CD14-positive monocyte (primary cell): ENCODE data around the gene CRACDL. TPM values are rescaled to one million over a fixed set of nuclear protein-coding genes. Genes with fewer than 3 reads are reported as not detected.

Experiments used
- DNase-seq, 3 donors: peaks; one replicate each; pipeline ENCODE4 v3.0.0-alpha.2; 2011 to 2022
- H2AFZ ChIP-seq: 2 replicates; pipeline ENCODE4 v1.6.0; 2012; ENCODE audit warnings: mild to moderate bottlenecking, low read depth, low read length, inconsistent platforms; ENCODE audit not compliant: insufficient read depth, poor library complexity, severe bottlenecking
- H3K27ac ChIP-seq, 2 donors: 1 replicate in 1 of 2; 2 replicates in 1 of 2; pipeline ENCODE4 v1.5.1; 2012 to 2013; ENCODE audit warnings: low read length in 2 of 2, control low read depth in 1 of 2, inconsistent platforms in 1 of 2, low read depth in 1 of 2, mild to moderate bottlenecking in 1 of 2
- H3K27me3 ChIP-seq, 2 donors: one replicate each; pipeline versions ENCODE4 v1.6.0 to v1.6.1; 2011 to 2013; ENCODE audit warnings: low read length in 2 of 2; ENCODE audit not compliant: control insufficient read depth in 2 of 2, insufficient read depth in 2 of 2
- H3K36me3 ChIP-seq, 2 donors: replicated peaks in 1 of 2; 1 replicate in 1 of 2; 2 replicates in 1 of 2; pipeline versions ENCODE4 v1.5.1 to v1.6.1; 2012 to 2013; ENCODE audit warnings: low read length in 2 of 2, control low read depth in 1 of 2, inconsistent platforms in 1 of 2, mild to moderate bottlenecking in 1 of 2; ENCODE audit not compliant: insufficient read depth in 2 of 2, control insufficient read depth in 1 of 2
- H3K4me1 ChIP-seq, 2 donors: 1 replicate in 1 of 2; 2 replicates in 1 of 2; pipeline versions ENCODE4 v1.5.1 to v1.6.1; 2012 to 2013; ENCODE audit warnings: low read length in 2 of 2, control low read depth in 1 of 2, inconsistent platforms in 1 of 2, mild to moderate bottlenecking in 1 of 2, moderate library complexity in 1 of 2; ENCODE audit not compliant: insufficient read depth in 2 of 2, control insufficient read depth in 1 of 2
- H3K4me2 ChIP-seq: replicated peaks from 2 replicates; pipeline ENCODE3; 2012; ENCODE audit warnings: low read length, moderate library complexity, mild to moderate bottlenecking; ENCODE audit not compliant: poor library complexity, severe bottlenecking; ENCODE audit errors: extremely low read depth
- H3K4me3 ChIP-seq, 3 experiments: fragments of 200-600 bp in 1 of 3; sonication (generic) in 1 of 3; replicated peaks in 1 of 3; 1 replicate in 2 of 3; 2 replicates in 1 of 3; pipeline ENCODE4 v1.5.1; 2011 to 2013; ENCODE audit warnings: low read length in 3 of 3, mild to moderate bottlenecking in 3 of 3, control low read depth in 2 of 3, low read depth in 2 of 3, inconsistent platforms in 1 of 3, moderate library complexity in 1 of 3
- H3K79me2 ChIP-seq: 2 replicates; pipeline ENCODE4 v1.6.0; 2012; ENCODE audit warnings: mild to moderate bottlenecking, control low read depth, inconsistent platforms, low read length, moderate library complexity; ENCODE audit not compliant: insufficient read depth
- H3K9ac ChIP-seq: 2 replicates; pipeline ENCODE4 v1.6.0; 2017; ENCODE audit warnings: low read length, mild to moderate bottlenecking; ENCODE audit not compliant: insufficient read depth, poor library complexity, severe bottlenecking
- H3K9me3 ChIP-seq, 2 donors: replicated peaks in 1 of 2; 1 replicate in 1 of 2; 2 replicates in 1 of 2; pipeline versions ENCODE4 v1.5.1 to v1.6.1; 2012 to 2013; ENCODE audit warnings: low read length in 2 of 2, control low read depth in 1 of 2; ENCODE audit not compliant: control insufficient read depth in 1 of 2, insufficient read depth in 1 of 2
- H4K20me1 ChIP-seq: 2 replicates; pipeline ENCODE4 v1.6.0; 2012; ENCODE audit warnings: mild to moderate bottlenecking, low read length, control low read depth, moderate library complexity; ENCODE audit not compliant: insufficient read depth
- H3K27ac Mint-ChIP-seq, 7 donors: one replicate each; pipeline ENCODE4 v1.8.0; 2020; ENCODE audit warnings: mild to moderate bottlenecking in 7 of 7, mixed read lengths in 7 of 7, moderate library complexity in 6 of 7, inconsistent platforms in 2 of 7
- H3K27me3 Mint-ChIP-seq, 3 donors: one replicate each; pipeline ENCODE4 v1.8.0; 2021 to 2022; ENCODE audit warnings: low read depth in 3 of 3, mild to moderate bottlenecking in 3 of 3, mixed read lengths in 3 of 3, moderate library complexity in 3 of 3, inconsistent platforms in 1 of 3
- H3K36me3 Mint-ChIP-seq, 2 donors: one replicate each; pipeline ENCODE4 v1.8.0; 2020; ENCODE audit warnings: mixed read lengths in 2 of 2, inconsistent platforms in 1 of 2, mild to moderate bottlenecking in 1 of 2
- H3K4me1 Mint-ChIP-seq: one replicate; pipeline ENCODE4 v1.8.0; 2020; ENCODE audit warnings: mild to moderate bottlenecking, mixed read lengths
- H3K4me3 Mint-ChIP-seq, 2 donors: one replicate each; pipeline ENCODE4 v1.8.0; 2020; ENCODE audit warnings: mild to moderate bottlenecking in 2 of 2, mixed read lengths in 2 of 2, moderate library complexity in 1 of 2
- H3K9me3 Mint-ChIP-seq, 7 donors: one replicate each; pipeline ENCODE4 v1.8.0; 2020 to 2022; ENCODE audit warnings: mixed read lengths in 7 of 7, mild to moderate bottlenecking in 6 of 7, moderate library complexity in 6 of 7, inconsistent platforms in 2 of 7
- WGBS: methylation state at CpG from one replicate; pipeline ENCODE4 v1.1.5; 2013; ENCODE audit warnings: missing lambda C conversion rate; ENCODE audit not compliant: insufficient coverage; 5-methylcytosine and 5-hydroxymethylcytosine counted together
- intact Hi-C, 2 donors: fragments of 100-400 bp; cut with micrococcal nuclease; formaldehyde crosslinking; loops; one replicate each; pipeline versions ENCODE4 v1.15.0 to v1.15.1; 2023
- polyA plus RNA-seq, 3 donors: library from polyadenylated mRNA; depleted of rRNA in 1 of 3; unstranded in 2 of 3; stranded (reverse) in 1 of 3; fragments of 300-500 nt in 2 of 3; fragments of >200 nt in 1 of 3; fragmentation: Illumina TruSeq in 2 of 3; gene quantifications; 1 replicate in 2 of 3; 2 replicates in 1 of 3; pipeline ENCODE4 v1.2.3, GENCODE V29; 2012 to 2021
- TF ChIP-seq, protein P1 (sequence below): fragments of 200-600 bp; IDR thresholded peaks from one replicate; pipeline ENCODE4 v1.8.0; 2022; ENCODE audit warnings: antibody characterized with exemption, mild to moderate bottlenecking

CRACDL gene
- polyA plus RNA-seq, 3 donors, result 0.12 to 0.35 (median 0.28) TPM

DNA sequence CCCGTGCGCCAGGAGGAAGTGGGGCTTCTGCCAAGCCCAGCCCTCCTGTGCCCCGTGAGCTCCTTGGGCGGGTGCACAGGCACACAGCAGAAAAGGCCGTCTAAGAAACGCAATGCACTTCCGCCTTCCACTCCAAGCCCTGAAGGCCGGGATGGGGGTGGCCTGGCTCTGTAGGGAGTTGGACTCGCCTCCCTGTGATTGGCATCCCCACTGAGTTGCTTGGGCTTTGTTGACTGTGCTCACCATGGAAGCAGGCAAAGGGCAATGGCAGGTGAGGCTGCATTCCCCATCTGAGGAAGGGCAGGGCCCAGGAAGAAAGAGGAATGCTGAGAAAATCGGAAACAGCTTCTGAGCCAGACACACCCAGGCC lies 66.8 kb downstream of the CRACDL start:
- Mint-ChIP-seq H3K4me1 (no peaks in the 10 kb centered on the region), H3K4me3 (no peak overlapping the region), H3K27me3 (peaks cover 0 to 11% (median 4%) of the 10 kb centered on the region in 3 donors), H3K9me3 (peaks cover 0 to 2% (median 0%) of the 10 kb centered on the region in 7 donors), H3K36me3 (no peaks in the 10 kb centered on the region), H3K27ac (no peak overlapping the region)
- 92% methylated on average over 5 of the region's 10 CpGs for WGBS
- no peaks in the 10 kb centered on the region for H3K4me1 ChIP-seq
- H3K27ac ChIP-seq, result no peak overlapping the region
- TF ChIP-seq, protein P1, sequence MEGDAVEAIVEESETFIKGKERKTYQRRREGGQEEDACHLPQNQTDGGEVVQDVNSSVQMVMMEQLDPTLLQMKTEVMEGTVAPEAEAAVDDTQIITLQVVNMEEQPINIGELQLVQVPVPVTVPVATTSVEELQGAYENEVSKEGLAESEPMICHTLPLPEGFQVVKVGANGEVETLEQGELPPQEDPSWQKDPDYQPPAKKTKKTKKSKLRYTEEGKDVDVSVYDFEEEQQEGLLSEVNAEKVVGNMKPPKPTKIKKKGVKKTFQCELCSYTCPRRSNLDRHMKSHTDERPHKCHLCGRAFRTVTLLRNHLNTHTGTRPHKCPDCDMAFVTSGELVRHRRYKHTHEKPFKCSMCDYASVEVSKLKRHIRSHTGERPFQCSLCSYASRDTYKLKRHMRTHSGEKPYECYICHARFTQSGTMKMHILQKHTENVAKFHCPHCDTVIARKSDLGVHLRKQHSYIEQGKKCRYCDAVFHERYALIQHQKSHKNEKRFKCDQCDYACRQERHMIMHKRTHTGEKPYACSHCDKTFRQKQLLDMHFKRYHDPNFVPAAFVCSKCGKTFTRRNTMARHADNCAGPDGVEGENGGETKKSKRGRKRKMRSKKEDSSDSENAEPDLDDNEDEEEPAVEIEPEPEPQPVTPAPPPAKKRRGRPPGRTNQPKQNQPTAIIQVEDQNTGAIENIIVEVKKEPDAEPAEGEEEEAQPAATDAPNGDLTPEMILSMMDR, result no peak
- no peak overlapping the region for H3K4me3 ChIP-seq
- H3K36me3 ChIP-seq, result no peaks in the 10 kb centered on the region
- no peaks in the 10 kb centered on the region for H4K20me1 ChIP-seq
- no peaks in the 10 kb centered on the region for H3K79me2 ChIP-seq
- DNase-seq, result no peak
- no peaks in the 10 kb centered on the region for H3K27me3 ChIP-seq
- no peak overlapping the region for H3K9ac ChIP-seq
- intact Hi-C loops, result no loop called here
- no peak overlapping the region for H2AFZ ChIP-seq
- no peaks in the 10 kb centered on the region for H3K9me3 ChIP-seq
- H3K4me2 ChIP-seq, result no peak overlapping the region

DNA sequence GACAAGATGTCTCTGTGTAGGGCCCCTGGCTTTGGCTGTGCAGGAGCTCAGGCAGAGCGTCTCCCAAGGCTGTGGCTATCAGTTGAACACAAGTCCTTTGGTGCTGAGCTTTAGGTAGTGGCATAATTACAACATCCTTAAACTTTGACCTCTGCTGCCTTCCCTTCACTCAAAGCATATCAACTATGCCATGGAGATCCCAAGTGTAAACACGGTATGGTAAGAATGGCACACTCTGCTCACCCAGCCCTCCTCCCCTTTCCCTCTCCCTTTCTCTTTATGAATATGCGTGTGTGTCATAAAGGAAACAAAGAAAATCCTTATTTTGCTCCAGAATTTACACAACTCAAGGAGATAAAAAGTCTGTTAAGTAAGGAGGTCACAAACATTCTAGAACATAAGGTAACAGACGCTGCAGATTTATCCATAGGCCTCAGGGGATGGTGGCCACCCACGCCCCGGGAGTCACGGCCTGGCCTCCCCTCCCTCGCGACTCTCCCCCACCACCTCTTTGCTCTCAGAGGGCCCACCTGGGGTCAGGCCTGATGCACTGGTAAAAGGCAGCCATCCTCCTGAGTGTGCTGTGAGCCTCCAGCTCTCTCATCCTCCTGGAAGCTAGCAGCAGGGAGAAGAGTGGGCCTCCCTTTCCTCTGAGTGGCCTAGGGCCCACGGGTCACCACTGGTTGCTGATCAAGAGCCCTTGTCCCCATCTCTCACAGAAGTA lies 67.3 kb downstream of the CRACDL start:
- Histone ChIP-seq H3K36me3 (no peaks in the 10 kb centered on the region), H3K4me2 (no peak overlapping the region), H4K20me1 (no peaks in the 10 kb centered on the region), H3K9me3 (no peaks in the 10 kb centered on the region), H3K27ac (no peak overlapping the region), H3K27me3 (no peaks in the 10 kb centered on the region), H2AFZ (no peak overlapping the region), H3K79me2 (no peaks in the 10 kb centered on the region), H3K4me1 (no peaks in the 10 kb centered on the region), H3K4me3 (no peak overlapping the region), H3K9ac (no peak overlapping the region)
- H3K4me1 Mint-ChIP-seq, result no peaks in the 10 kb centered on the region
- H3K27me3 Mint-ChIP-seq, result peaks cover 0 to 10% (median 6%) of the 10 kb centered on the region in 3 donors
- peaks cover 0 to 3% (median 0%) of the 10 kb centered on the region in 7 donors for H3K9me3 Mint-ChIP-seq
- TF ChIP-seq, protein P1, result no peak
- no peaks in the 10 kb centered on the region for H3K36me3 Mint-ChIP-seq
- WGBS, result 96% methylated on average over 7 of the region's 10 CpGs
- DNase-seq, result no peak
- H3K27ac Mint-ChIP-seq, result peak overlapping the region in 1 of 7 donors; percentile 13
- intact Hi-C loops, result no loop called here
- no peak overlapping the region for H3K4me3 Mint-ChIP-seq
